Neural crest cell (in vitro differentiated cells): ENCODE measurements around the gene HSPA12B. TPM values are rescaled to one million over a fixed set of nuclear protein-coding genes. Genes with fewer than 3 reads are reported as not detected.
A peak's percentile ranks its signal among the peaks of the same experiment; 100 is the strongest.

Experiments
- DNase-seq: peaks from one replicate; pipeline ENCODE4 v3.0.0; 2021; ENCODE audit warnings: low read depth, mixed read lengths, low spot score
- H3K27ac Mint-ChIP-seq: one replicate; pipeline ENCODE4 v1.8.0; 2021; ENCODE audit warnings: mild to moderate bottlenecking, mixed read lengths; ENCODE audit not compliant: unreplicated experiment
- H3K27me3 Mint-ChIP-seq: 2 replicates; pipeline ENCODE4 v1.8.0; 2021; ENCODE audit warnings: low read depth, mild to moderate bottlenecking, mixed read lengths
- H3K36me3 Mint-ChIP-seq: 2 replicates; pipeline ENCODE4 v1.8.0; 2021; ENCODE audit warnings: low read depth, mild to moderate bottlenecking, mixed read lengths
- H3K4me1 Mint-ChIP-seq: 2 replicates; pipeline ENCODE4 v1.8.0; 2021; ENCODE audit warnings: mixed read lengths
- H3K4me3 Mint-ChIP-seq: one replicate; pipeline ENCODE4 v1.8.0; 2021; ENCODE audit warnings: mild to moderate bottlenecking, mixed read lengths
- H3K9me3 Mint-ChIP-seq: 2 replicates; pipeline ENCODE4 v1.8.0; 2021; ENCODE audit warnings: mixed read lengths
- total RNA-seq: library from RNA; stranded (reverse); gene quantifications from 2 replicates; pipeline ENCODE4 v1.2.1, GENCODE V29; 2021
- TF ChIP-seq, protein P1 (sequence below): fragments of 200-600 bp; sonication (generic); conservative IDR thresholded peaks from 2 replicates; pipeline ENCODE4 v1.5.0; 2021; ENCODE audit warnings: antibody characterized with exemption, mild to moderate bottlenecking

HSPA12B gene
- total RNA-seq, 1 donor from 2014 or later: 1.1 TPM

DNA sequence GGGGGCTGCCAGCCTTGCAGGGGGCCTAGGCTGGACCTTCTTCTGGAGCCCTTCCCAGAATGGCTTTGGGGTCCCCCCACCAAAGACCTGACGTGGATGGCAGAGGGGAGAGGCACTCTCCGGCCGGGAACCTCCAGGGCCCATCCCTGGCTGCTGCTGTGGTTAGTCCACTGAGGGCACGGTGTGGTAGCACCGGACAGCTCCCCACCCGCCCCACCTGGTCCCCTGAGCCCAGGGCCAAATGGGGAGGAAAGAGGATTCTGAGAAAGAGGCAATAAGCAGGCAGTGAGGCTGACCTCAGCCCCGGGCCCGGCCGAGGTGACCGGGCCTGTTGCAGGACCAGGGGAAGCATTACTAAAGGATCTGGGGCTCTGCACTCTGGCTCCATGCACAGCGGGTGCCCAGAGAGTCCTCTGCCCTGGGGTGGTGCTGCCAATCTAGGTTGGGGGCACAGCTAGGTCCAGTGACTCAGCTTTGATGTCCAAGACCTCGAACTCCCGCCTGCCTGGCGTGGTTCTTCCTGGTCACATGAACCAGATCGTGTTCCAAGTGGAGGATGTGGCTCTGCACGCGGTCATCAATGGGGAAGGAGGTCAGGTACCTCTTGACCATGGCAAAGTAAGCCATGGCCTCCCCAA lies 51.9 kb downstream of the HSPA12B start:
- Mint-ChIP-seq H3K36me3 (peaks cover 2% of the 10 kb centered on the region), H3K4me1 (peaks cover 49% of the 10 kb centered on the region), H3K27me3 (peaks cover 22% of the 10 kb centered on the region), H3K9me3 (no peaks in the 10 kb centered on the region), H3K27ac (peak overlapping the region; percentile 75), H3K4me3 (peak overlapping the region; percentile 66)
- TF ChIP-seq, protein P1, sequence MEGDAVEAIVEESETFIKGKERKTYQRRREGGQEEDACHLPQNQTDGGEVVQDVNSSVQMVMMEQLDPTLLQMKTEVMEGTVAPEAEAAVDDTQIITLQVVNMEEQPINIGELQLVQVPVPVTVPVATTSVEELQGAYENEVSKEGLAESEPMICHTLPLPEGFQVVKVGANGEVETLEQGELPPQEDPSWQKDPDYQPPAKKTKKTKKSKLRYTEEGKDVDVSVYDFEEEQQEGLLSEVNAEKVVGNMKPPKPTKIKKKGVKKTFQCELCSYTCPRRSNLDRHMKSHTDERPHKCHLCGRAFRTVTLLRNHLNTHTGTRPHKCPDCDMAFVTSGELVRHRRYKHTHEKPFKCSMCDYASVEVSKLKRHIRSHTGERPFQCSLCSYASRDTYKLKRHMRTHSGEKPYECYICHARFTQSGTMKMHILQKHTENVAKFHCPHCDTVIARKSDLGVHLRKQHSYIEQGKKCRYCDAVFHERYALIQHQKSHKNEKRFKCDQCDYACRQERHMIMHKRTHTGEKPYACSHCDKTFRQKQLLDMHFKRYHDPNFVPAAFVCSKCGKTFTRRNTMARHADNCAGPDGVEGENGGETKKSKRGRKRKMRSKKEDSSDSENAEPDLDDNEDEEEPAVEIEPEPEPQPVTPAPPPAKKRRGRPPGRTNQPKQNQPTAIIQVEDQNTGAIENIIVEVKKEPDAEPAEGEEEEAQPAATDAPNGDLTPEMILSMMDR: no peak
- no peak for DNase-seq

DNA sequence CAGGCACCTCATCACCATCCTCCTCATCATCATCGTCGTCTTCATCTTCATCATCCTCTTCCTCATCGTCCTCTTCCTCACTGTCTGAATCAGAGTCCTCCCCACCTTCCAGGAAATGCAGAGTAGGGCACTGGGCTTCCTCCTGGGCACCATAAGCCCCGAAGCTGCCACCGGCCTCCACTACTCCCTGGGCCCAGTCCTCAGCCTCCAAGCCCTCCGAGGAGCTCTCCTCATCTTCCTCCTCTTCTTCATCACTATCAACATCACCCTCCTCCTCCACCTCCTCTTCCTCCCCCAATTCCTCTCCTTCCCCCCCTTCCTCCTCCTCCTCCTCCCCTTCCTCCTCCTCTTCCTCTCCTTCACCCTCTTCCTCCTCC lies 52.4 kb downstream of the HSPA12B start:
- no peak for DNase-seq
- H3K27ac Mint-ChIP-seq: peak overlapping the region; percentile 50
- TF ChIP-seq, protein P1: no peak
- peaks cover 17% of the 10 kb centered on the region for H3K27me3 Mint-ChIP-seq
- H3K9me3 Mint-ChIP-seq: no peaks in the 10 kb centered on the region
- peak overlapping the region; percentile 66 for H3K4me3 Mint-ChIP-seq
- H3K36me3 Mint-ChIP-seq: peaks cover 2% of the 10 kb centered on the region
- H3K4me1 Mint-ChIP-seq: peaks cover 49% of the 10 kb centered on the region

DNA sequence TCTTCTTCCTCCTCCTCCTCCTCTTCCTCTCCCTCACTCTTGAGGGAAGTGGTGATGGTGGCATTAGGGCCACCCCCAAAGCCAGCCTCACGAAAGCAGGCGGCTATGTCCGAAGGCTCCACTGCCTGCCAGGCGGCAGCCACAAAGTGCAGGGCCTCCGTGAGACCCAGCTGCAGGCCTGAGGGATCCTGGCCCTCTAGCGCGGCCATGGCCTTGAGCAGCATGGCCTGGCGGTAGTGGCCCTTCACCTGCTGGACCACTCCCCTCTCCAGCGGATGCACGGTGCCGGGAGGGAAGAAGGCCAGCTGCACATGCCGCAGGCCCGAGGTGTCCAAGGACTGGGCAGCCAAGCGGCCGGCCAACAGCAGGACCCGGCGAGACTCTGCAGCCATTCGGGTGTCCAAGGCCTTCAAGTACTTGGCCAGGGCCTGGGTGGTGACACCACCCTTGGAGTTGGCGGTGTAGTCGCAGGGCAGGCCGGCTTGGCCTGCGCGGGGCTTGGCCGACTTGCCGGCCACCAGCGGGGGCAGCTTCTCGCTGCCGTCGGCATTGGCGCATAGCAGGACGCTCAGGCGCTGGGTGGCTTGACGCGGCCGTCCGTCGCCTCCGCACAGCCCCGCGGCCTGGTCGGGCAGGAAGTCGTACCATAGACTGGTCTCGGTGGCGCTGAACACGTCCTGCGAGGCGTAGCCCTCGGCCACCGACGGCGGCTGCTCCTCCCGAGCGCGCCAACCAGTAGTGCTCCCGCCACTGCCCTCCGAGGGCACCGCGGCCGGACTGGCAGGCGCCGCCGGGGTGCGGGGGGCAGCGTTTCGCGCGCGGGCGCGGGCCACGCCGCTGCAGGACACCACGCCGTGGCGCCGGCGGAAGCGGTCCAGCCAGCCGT lies 53.0 kb downstream of the HSPA12B start:
- peaks cover 47% of the 10 kb centered on the region for H3K4me1 Mint-ChIP-seq
- no peak for DNase-seq

DNA sequence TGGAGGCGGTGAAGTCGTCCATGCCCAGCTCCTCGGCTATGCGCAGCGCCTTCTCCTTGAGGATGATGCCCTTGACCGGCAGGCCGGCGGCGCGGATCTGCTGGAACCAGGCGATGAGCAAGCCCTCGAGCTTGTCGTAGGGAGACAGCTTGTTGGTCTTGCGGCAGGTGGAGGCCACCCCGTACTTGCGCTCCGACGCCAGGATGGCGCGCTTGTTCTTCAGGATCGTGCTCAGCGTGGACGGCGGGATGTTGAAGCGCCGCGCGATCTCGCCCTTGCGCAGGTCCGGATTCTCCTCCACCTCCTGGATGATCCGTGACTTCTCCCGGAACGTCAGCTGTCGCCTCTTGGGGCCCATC lies 53.6 kb downstream of the HSPA12B start:
- H3K4me1 Mint-ChIP-seq: peaks cover 40% of the 10 kb centered on the region
- peaks cover 2% of the 10 kb centered on the region for H3K36me3 Mint-ChIP-seq
- peaks cover 12% of the 10 kb centered on the region for H3K27me3 Mint-ChIP-seq
- H3K9me3 Mint-ChIP-seq: no peaks in the 10 kb centered on the region
- peak overlapping the region; percentile 96 for H3K27ac Mint-ChIP-seq
- H3K4me3 Mint-ChIP-seq: peak overlapping the region; percentile 91
- no peak for DNase-seq
- TF ChIP-seq, protein P1: no peak

More for the DNA sequence above, 53.0 kb downstream of the HSPA12B start:
- Mint-ChIP-seq H3K4me3 (no peak overlapping the region), H3K36me3 (peaks cover 2% of the 10 kb centered on the region), H3K27ac (no peak overlapping the region), H3K9me3 (no peaks in the 10 kb centered on the region), H3K27me3 (peaks cover 13% of the 10 kb centered on the region)
- TF ChIP-seq, protein P1: no peak

DNA sequence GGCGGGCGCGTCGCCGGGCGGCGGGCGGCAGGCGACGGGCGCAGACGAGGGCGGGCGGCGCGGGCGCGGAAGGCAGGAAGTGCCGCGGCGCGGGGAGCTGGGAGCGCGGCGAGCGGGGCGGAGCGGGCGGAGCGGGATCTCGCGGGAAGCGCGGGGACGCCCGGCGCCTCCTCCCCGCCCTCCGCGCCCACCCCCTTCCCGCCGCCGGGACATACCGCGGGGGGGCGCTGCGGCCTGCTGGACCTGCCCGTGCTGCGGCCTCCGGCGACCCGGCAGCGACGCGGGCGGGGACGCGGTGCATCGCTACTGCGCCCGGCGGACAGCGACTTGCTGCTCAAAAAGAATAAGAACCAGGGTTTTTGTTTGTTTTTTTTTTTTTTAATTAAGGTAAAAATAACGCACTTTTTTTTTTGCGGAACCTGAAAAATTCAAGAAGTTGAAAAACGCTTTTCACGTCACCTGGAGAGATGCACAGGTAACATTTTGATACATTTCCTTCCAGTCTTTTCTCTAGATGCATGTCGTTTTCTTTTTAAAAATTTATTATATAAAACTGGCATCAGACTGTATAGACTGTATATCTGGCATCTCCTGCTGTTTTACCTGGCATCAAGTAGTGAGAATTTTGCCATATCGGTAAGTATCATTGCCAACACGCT lies 54.3 kb downstream of the HSPA12B start, which contains the start of gene CENPB:
Gene CENPB, minus strand, starts transcription at position 76 of the 659 bp plus-strand sequence. CDS start 257 bp downstream, outside the sequence.
- Mint-ChIP-seq H3K9me3 (no peaks in the 10 kb centered on the region), H3K27me3 (peaks cover 6% of the 10 kb centered on the region), H3K4me1 (peaks cover 33% of the 10 kb centered on the region), H3K4me3 (peak within 1 kb of the TSS; percentile 91), H3K36me3 (peaks cover 2% of the 10 kb centered on the region), H3K27ac (peak within 1 kb of the TSS; percentile 96)
- peak; percentile 94 for DNase-seq
- TF ChIP-seq, protein P1: peak; percentile 87
